Esophagus squamous epithelium (tissue), 4 donors: Measurements from ENCODE around the gene CHPF2.

Experiments
- POLR2A ChIP-seq, 4 donors: fragments of 450-650 bp; IDR thresholded peaks; one replicate each; pipeline ENCODE4 v1.6.1; 2017; ENCODE audit warnings: antibody characterized with exemption in 4 of 4, mild to moderate bottlenecking in 4 of 4, moderate library complexity in 3 of 4
- TF ChIP-seq, protein P1 (sequence below), 6 experiments: fragments of 450-650 bp in 4 of 6; fragments of 200-600 bp in 2 of 6; sonication (generic) in 2 of 6; IDR thresholded peaks; one replicate each; pipeline ENCODE4 v1.5.1; 2016 to 2019; ENCODE audit warnings: antibody characterized with exemption in 6 of 6, mild to moderate bottlenecking in 4 of 6, moderate library complexity in 4 of 6

- TF ChIP-seq, protein P1, sequence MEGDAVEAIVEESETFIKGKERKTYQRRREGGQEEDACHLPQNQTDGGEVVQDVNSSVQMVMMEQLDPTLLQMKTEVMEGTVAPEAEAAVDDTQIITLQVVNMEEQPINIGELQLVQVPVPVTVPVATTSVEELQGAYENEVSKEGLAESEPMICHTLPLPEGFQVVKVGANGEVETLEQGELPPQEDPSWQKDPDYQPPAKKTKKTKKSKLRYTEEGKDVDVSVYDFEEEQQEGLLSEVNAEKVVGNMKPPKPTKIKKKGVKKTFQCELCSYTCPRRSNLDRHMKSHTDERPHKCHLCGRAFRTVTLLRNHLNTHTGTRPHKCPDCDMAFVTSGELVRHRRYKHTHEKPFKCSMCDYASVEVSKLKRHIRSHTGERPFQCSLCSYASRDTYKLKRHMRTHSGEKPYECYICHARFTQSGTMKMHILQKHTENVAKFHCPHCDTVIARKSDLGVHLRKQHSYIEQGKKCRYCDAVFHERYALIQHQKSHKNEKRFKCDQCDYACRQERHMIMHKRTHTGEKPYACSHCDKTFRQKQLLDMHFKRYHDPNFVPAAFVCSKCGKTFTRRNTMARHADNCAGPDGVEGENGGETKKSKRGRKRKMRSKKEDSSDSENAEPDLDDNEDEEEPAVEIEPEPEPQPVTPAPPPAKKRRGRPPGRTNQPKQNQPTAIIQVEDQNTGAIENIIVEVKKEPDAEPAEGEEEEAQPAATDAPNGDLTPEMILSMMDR (IDR thresholded peaks at IDR 0.05) = no peak
- TF ChIP-seq POLR2A (IDR thresholded peaks at IDR 0.05) = no peak
Observed at GRCh38 chr7:151215396-151215795, 16.9 kb upstream of the CHPF2 start.
